SK-N-SH (cell line): Measurements from ENCODE around the gene NOS2.
"Not testable (repeated sequence)": the region's sequence is repeated elsewhere in the genome, so short reads cannot be mapped to it uniquely, and the experiment has no call there.

Experiments
- CHD2 ChIP-seq: fragments of 150-350 bp; IDR thresholded peaks from 2 replicates; pipeline ENCODE4 v1.6.1; 2018; ENCODE audit warnings: low read length; ENCODE audit not compliant: partially characterized antibody
- CTCF ChIP-seq: fragments of 200-600 bp; sonication (generic); IDR thresholded peaks from 2 replicates; pipeline ENCODE4 v1.6.1; 2017; ENCODE audit warnings: antibody characterized with exemption, mild to moderate bottlenecking, moderate library complexity
- ELF1 ChIP-seq: IDR thresholded peaks from 2 replicates; pipeline ENCODE4 v1.4.0; 2012
- EP300 ChIP-seq, 2 experiments: IDR thresholded peaks; 2 replicates each; pipeline versions ENCODE4 v1.4.0 to v1.6.1; 2012; ENCODE audit warnings: borderline replicate concordance in 1 of 2, low read depth in 1 of 2, low read length in 1 of 2
- MAX ChIP-seq: IDR thresholded peaks from 2 replicates; pipeline ENCODE4 v1.4.0; 2012; ENCODE audit warnings: low read depth
- PBX3 ChIP-seq: IDR thresholded peaks from 2 replicates; pipeline ENCODE4; 2012

GRCh38 chr17:27752831-27753619 is 47.3 kb downstream of the NOS2 start:
- TF ChIP-seq CTCF; PBX3; ELF1; MAX; CHD2; EP300 (IDR thresholded peaks at IDR 0.05; ENCODE audit: borderline replicate concordance in 1 of 2, low read depth in 1 of 2, low read length in 1 of 2): not testable (repeated sequence)
